GM19035 (cell line): Measurements from ENCODE around the gene CARNS1.
"Not testable (repeated sequence)": the region's sequence is repeated elsewhere in the genome, so short reads cannot be mapped to it uniquely, and the experiment has no call there.

Experiments used
- ATAC-seq: cut with Tn5 transposase; IDR thresholded peaks from one replicate; pipeline ENCODE4 v1.9.1; 2021; ENCODE audit not compliant: unreplicated experiment

CARNS1 gene

DNA sequence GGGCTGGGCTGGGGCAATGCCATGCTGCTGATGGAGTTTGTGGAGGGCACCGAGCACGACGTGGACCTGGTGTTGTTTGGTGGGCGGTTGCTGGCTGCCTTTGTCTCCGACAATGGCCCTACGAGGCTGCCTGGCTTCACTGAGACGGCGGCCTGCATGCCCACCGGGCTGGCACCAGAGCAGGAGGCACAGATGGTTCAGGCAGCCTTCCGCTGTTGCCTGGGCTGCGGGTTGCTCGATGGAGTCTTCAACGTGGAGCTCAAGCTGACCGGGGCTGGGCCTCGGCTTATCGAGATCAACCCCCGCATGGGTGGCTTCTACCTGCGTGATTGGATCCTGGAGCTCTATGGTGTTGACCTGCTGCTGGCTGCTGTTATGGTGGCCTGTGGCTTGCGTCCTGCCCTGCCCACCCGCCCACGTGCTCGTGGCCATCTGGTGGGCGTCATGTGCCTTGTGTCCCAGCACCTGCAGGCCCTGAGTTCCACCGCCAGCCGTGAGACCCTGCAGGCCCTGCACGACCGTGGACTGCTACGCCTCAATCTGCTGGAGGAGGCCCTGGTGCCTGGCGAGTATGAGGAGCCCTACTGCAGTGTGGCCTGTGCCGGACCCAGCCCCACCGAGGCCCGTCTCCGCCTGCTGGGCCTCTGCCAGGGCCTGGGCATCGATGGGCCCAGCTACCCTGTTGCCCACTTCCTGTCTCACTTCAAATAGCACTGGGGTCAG, 8.6 kb downstream of the CARNS1 start:
- ATAC-seq = no peak

DNA sequence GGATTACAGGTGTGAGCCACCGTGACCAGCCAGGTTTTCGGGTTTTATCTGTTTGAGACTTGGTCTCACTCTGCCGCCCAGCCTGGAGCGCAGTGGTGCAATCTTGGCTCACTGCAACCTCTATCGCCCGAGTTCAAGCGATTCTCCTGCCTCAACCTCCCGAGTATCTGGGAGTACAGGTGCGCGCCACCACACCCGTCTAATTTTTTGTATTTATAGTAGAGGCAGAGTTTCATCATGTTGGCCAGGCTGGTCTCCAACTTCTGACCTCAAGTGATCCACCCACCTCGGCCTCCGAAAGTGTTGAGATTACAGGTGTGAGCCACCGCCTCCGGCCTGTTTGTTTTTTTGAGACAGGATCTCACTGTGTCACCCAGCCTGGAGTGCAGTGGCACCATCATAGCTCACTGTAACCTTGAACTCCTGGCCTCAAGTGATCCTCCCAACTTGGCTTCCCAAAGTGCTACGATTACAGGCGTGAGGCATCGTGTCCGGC, 11.9 kb downstream of the CARNS1 start:
- ATAC-seq = not testable (repeated sequence)

DNA sequence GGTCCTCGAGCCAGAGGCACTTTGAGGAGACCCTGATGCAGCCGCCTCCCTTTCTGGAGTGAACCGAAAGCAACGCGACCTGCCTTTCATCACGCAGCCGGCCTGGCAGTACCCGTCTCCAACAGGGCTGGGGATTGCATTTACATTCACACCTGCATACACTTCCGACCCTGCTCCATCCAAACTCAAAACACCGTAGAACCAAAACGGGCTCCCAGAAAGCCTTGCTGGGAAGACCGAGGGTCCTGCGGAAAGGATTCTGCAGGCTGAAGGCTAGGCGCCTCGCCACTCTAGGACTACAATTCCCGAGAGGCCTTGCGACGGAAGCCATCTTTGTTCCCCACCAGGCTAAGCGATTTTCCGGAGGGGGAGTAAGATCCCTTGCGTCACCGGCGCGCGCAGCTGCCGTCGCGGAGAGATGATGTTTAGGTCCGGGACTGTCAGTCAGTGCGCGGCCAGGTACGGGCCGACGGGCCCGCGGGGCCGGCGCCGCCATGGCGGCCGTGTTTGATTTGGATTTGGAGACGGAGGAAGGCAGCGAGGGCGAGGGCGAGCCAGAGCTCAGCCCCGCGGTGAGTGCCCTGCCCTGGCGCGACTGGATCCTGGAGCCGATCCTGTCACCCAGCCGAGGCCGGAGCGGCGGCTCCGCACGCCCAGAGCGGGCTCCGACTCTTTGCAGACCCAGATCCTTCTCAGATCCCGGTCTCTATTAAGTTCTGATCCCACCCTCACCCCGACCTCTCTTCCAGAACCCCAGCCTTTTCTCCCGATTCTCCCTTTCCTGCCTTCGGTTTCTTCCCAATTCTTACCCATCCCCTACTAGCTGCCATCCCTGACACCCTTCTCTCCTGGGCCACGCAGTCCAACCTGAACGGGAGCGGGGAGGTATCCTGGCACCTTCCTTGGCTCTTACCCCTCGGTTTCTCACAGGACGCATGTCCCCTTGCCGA, 12.8 kb downstream of the CARNS1 start, which contains the start of gene RPS6KB2:
RPS6KB2 (plus strand) TSS at position 443 of the 950 bp plus-strand sequence; CDS start at position 495, 52 bp downstream.
- ATAC-seq = peak; percentile 88

- ATAC-seq = no peak
These were observed 13.7 kb downstream of the CARNS1 start for GRCh38 chr11:67429038-67429668.

DNA sequence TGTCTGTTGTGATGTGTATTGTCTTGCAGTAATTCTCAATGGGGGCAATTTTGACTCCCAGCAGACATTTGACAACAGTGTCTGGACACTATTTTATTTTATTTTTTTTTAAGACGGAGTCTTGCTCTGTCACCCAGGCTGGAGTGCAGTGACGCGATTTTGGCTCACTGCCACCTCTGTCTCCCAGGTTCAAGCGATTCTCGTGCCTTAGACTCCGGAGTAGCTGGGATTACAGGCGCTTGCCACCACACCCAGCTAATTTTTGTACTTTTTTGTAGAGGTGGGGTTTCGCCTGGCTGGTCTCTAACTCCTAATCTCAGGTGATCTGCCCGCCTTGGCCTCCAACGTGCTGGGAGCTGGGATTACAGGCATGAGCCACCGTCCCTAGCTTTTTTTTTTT, 14.2 kb downstream of the CARNS1 start:
- no peak for ATAC-seq

DNA sequence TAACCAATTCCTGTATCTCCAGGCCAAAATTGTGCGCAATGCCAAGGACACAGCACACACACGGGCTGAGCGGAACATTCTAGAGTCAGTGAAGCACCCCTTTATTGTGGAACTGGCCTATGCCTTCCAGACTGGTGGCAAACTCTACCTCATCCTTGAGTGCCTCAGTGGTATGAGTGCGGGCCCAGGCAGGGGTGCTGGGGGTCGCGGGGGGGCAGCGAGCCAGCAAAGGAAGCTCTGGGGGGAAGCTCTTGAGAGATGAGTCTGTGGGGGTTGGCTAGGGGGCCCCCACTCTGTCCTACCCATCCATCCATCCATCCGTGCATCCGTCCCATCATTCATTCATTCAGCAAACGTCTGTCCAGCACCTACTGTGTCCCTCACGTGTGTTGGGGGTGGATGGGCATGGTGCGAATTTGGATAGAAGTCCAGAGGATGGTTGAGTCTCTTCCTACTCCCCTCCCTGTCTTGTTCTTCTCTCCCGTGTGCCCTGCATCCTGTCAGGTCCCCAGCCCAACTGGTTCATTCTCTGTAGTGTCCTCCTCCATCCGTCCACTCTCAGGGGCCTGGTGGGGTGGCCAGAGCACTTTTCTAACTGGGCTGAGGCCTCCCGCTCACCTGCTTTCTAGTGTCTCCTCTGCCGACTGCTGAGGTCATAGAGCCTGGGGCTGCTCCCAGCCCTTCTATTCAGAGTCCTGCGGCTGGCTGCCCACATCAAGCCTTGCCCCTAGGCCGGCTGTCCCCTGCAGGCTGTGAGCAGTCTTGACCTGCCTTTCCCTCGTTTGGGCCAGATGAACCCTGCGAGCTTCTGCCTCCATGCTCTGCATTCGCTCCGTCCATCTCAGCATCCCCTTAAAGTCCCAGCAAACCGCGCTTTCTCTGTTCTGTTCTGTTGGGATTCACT, 16.1 kb downstream of the CARNS1 start:
- ATAC-seq = no peak

- no peak for ATAC-seq
These were observed 17.3 kb downstream of the CARNS1 start for GRCh38 chr11:67432655-67433349.

DNA sequence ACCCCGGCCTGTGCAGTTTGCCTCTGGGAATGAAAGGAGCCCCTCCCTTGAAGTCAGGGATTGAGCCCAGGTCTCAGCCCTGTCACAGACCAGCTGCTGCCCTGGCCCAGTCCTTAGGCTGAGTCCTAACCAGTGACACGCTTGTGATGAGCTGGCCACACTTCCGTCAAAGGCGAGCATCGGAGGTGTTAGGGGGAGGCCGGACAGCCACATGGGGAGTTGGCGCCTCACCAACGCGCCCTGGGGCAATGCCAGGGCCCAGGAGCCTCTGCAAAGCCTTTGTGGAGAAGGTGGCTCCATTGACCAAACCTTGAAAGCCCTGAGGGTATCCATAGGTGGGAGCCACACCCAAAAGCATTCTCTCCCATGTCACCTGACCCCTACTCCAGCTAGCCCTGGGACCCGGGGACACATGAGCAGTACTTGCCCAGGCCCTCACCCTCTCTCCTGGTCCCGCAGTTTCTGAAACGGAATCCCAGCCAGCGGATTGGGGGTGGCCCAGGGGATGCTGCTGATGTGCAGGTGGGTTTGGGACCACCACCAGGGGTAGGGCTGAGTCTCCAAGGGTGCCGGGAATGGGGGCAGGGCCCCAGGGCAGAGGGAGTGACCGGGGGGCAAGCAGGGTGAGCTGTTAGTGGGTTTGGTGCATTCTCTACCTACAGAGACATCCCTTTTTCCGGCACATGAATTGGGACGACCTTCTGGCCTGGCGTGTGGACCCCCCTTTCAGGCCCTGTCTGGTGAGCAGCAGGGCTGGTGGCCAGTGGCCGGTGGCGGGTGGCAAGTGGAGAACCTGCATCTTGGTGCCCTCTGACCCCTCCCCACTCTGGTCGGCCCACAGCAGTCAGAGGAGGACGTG, 18.3 kb downstream of the CARNS1 start:
- ATAC-seq = no peak

GRCh38 chr11:67434395-67434881, 19.0 kb downstream of the CARNS1 start:
- no peak for ATAC-seq

DNA sequence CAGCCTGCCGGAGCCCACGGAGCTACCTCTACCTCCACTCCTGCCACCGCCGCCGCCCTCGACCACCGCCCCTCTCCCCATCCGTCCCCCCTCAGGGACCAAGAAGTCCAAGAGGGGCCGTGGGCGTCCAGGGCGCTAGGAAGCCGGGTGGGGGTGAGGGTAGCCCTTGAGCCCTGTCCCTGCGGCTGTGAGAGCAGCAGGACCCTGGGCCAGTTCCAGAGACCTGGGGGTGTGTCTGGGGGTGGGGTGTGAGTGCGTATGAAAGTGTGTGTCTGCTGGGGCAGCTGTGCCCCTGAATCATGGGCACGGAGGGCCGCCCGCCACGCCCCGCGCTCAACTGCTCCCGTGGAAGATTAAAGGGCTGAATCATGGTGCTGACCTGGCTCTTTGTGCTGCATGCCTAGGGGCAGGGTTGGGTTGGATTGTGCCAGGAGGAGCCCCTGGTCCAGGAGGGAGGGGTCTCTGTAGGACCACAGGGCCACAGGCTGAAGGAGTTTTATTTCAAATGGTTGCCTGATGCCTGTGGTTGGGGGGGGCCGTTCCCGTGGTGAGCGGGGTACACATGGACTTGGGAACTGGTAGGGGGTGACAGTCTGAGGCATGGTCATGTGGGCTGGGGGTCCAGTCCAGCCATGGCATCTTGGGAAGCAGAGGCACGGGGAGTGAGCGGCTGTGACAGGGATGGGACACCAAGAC, 19.7 kb downstream of the CARNS1 start:
- no peak for ATAC-seq

DNA sequence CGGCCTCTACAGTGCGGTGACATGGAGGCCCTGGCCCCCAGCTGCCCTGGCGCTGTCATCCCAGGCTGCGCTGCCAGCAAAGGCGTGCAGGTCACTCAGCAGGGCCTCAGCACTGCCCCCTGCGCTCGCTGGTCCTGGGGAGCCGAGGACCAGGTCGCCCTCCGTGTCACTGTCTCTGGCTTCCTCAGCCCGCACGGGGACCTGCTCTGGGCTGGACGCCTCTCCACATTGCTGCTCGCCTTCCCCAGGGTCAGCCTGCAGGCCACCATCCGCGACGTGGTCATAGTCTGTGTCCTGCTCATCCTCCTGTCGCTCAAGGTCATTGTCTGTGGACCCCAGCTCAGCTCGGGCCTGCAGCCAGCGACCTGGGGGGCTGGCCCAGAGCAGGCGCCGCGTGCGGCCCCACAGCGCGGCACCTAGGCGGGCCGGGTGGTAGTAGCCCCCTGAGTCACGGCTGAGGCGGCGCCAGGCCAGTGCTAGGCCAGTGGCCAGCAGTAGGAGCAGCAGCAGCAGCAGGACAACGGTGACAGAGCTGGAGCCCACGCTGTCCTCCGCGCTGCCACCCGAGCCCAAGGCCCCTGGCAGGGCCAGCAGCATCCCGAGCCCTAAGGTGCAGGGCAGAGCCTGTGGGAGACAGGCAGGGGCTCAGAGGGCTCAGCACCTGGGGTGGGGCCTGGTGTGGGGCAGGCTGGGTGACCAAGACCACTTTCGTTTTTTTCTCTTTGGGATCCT, 20.4 kb downstream of the CARNS1 start:
- ATAC-seq = no peak

- ATAC-seq = no peak
These were observed 21.1 kb downstream of the CARNS1 start for GRCh38 chr11:67436459-67437081.

GRCh38 chr11:67437082-67437808, 21.8 kb downstream of the CARNS1 start, which contains the start of gene PTPRCAP:
TSS of gene PTPRCAP (minus strand) at chr11:67437682. CDS start at chr11:67437619, 63 bp downstream.
- peak; percentile 32 for ATAC-seq

GRCh38 chr11:67437809-67438157, 22.3 kb downstream of the CARNS1 start:
- no peak for ATAC-seq

DNA sequence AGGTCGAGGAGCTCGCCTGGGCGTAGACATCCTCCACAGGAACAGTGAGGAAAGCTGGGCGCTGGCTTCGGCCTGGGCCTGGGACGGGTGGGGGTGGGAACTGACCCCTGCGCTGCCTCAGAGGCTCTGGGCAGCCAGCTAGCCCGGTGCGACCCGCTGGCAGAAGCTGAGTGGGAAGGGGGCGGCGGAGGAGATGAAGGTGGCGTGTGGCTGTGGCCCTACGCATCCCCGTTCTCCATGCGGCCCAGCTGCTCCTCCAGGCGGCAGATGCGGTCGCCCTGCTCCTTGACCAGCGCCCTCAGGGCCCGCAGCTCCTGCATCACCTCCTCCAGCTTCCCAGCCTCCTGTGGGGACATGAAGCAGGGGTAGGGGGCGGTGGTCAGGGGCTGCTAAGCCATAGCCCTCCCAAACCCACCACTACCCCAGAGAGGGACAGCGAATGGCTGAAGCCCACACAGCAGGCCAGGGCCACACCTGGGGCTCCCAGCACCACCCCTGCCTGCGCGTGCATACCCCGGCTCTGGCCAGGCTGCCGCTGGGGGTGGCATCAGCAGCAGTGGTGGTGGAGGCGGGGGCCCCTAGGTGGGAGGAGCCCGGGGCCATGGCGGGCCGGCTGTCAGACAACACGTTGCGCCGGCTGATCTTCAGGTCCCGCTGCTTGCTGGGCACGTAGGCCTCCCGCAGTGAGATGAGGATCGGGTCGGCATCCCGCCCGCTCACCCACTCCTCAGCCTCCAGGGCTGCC, 22.9 kb downstream of the CARNS1 start:
- no peak for ATAC-seq
